ENCODE data around the gene SDHC.
A peak's percentile ranks its signal among the peaks of the same experiment; 100 is the strongest.
"Not testable (repeated sequence)": the region's sequence is repeated elsewhere in the genome, so short reads cannot be mapped to it uniquely, and the experiment has no call there.

Gene SDHC

DNA sequence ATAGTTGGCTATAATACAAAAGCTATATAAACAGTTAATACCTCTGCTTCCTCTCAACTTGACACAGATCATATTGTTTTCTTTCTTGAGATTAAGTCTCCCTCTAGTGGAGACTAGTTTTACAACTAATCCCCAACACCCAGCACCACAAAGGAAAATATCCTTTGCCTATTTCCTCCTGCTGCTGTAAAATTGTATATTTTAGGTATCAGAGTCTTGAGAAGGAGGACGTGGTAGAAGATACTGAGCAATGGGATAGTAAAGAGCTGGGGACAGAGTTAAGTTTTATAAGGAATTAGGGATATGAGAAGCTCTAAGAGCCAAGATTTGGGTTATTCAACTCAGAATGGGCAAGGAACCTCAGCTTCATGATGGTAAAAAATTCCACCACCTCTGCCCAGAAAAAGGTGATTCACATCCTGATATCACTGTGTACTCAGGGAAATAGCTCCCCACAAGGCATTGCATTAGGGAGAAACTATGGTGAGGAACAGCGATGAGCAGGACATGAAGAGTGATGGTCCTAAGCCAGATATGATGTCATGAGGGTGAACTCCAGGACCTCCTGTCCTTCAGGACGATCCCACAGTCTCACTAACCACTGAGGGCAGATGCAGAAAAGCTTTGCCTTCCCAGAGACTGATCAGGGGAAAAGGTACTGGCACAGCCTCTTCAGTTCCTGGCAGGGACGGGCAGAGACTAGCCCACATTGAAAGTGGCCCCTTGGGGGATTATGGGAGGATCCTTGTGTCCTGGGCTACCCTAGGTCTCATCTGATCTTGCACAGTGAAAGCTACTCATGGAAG is 68.2 kb downstream of the SDHC start:
- DNase-seq (no peak), ATAC-seq (peak; percentile 75)

DNA sequence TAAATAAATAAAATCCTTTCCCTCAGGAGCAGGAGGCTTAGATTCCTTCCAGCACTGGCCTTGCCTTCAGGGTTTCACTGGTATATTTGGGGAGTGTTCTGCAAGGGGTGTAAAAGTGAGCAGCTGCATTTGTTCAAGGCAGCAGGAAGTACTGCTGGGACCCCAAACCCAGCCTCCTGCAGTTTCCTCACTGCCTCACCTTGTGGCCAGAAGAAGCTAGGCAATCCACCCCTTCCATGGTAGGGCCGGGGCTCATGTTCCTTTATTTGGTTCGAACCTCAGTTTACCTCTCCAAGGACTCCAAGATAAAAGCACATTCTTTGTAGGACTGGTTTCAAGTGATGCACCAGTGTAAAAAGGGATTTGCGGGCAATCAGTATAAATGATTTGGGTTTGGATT is 74.5 kb downstream of the SDHC start:
- ATAC-seq (no peak), DNase-seq (no peak)

DNA sequence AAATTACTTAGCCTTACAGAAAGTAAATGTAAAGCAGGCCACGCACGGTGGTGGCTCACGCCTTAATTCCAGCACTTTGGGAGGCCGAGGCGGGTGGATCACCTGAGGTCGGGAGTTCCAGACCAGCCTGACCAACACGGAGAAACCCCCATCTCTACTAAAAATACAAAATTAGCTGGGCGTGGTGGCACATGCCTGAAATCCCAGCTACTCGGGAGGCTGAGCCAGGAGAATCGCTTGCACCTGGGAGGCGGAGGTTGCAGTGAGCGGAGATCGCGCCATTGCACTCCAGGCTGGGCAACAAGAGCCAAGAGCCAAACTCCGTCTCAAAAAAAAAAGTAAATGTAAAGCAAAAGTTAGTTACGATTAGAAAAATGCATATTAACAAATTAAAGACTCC is 75.0 kb downstream of the SDHC start:
- not testable (repeated sequence) for DNase-seq, ATAC-seq

DNA sequence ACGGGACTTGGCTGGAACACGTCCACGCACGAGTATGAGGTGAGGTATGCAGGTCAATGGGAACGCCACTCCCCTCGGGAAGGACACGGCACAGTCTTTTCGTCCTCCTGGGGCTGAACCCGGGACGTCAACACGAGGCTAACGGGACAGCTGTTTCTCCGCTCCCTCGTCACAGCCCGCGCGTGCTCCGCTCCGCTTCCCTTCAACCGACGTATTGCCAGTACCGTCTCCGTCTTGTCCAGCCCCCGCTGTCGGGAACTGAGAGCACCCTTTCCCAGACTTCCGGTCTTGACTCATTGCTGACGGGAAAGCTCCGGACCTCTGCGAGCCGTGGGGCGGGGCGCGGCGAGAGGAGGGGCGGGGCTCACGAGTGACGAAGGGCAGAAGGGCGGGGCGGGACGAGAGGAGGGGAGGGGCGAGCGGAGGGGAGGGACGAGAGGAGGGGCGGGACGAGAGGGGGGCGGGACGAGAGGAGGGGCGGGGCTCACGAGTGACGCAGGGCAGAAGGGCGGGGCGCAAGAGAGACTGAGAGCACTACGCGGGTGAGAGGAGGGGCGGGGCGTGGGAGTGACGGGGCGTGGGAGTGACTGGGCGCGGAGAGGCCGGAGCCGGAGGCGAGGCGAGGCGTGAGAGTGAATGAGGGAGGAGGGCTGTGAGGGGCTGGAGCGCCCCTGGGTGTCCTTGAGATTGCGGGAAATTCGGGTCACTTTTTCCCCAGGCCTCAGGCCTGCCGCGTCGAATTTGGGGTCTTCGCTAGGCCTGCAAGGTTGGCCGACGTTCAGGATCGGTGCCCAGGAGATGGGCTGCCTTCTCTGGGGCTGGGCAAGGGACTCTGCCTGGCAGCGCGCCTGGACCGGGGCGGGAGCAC is 75.7 kb downstream of the SDHC start:
- ATAC-seq (peak; percentile 83), DNase-seq (peak; percentile 94)

DNA sequence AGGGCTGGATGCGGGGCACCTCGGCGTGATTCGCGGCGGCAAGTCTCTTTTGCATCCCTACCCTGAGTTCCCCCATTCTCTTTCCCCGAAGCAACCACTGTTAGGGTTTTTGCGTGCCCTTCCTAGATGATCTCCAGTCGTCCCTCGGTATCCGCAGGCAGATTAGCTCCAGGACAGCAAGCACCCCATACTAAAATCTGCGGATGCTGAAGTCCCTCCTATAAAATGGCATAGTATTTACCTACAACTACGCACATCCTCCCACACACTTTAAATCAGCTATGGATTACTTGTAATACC is 76.3 kb downstream of the SDHC start:
- ATAC-seq (peak; percentile 5), DNase-seq (no peak)

DNA sequence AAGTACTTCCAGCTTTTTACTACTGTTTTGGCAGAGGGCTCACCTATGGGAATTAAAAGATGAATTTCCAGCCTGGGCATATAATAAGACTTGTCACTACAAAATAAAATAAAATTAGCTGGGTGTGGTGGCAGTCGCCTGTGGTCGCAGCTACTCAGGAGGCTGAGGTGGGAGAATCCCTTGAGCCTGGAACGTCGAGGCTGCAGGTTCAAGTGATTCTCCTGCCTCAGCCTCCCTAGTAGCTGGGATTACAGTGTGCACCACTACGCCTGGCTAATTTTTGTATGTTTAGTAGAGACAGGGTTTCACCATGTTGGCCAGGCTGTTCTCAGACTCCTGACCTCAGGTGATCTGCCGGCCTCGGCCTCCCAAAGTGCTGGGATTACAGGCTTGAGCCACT is 77.0 kb downstream of the SDHC start:
- not testable (repeated sequence) for DNase-seq, ATAC-seq

DNA sequence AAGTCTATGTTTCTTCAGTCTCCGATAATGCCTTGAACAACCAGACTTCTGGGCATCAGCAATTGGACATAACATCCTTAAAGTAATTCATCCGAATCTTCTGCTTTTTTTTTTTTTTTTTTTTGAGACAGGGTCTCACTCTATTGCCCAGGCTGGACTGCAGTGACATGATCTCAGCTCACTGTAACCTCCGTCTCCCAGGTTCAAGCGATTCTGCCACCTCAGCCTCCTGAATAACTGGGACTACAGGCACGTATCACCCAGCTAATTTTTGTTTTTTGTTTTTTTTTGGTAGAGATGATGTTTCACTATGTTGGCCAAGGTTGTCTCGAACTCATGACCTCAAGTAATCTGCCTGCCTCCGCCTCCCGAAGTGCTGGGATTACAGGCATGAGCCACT is 77.4 kb downstream of the SDHC start:
- ATAC-seq, result no peak

DNA sequence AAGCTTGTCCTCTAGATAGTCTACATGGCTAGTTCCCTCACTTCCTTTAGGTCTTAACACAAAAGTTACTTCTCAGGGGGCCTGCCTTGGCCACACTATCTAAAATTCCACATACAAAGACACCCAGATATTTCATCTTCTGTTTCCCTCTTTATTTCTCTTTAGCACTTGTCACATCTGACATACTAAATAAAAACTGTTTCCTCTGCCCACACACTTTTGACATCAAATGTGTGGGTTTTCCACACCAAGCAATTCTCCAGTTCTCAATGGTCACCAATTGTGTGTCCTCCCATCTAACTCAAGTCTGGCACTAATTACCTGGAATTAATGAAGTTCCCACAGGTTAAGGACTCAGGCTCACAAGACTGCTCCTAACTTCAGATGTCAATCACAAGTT is 79.0 kb downstream of the SDHC start:
- ATAC-seq, result no peak

More for the DNA sequence above, 77.4 kb downstream of the SDHC start:
- no peak for DNase-seq

DNA sequence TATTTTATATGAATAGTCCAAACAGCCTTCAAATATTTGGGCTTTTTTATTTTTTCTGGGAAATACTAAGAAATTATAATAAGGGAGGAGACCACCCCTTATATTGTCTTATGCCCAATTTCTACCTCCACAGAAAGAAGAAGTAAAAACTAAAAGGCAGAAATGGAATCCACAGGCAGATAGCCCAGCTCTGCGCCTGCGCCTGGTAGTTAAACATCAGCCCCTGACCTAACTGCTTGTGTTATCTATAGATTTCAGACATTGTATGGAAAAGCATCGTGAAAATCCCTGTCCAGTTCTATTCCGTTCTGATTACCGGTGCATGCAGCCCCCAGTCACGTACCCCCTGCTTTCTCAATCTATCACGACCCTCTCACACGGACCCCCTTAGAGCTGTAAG is 82.9 kb downstream of the SDHC start:
- not testable (repeated sequence) for ATAC-seq, DNase-seq

More for the DNA sequence above, 79.0 kb downstream of the SDHC start:
- no peak for DNase-seq

DNA sequence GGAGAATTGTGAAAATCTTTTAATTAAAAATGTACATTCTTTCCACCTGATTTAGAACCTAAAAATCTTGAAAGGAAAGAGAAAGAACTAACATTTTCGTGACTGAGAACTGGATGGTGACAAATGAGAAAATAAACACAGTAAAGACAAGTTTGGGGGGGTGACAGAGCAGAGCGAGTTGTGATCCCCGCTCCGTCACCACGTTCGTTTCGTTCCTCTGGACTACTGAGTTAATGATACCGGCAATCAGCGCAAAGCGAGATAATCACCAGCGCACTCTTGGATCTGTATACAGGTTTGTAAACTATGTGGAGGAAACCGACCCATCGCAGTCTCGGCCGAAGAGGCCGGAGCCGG is 84.7 kb downstream of the SDHC start:
- no peak for DNase-seq
- peak; percentile 3 for ATAC-seq

DNA sequence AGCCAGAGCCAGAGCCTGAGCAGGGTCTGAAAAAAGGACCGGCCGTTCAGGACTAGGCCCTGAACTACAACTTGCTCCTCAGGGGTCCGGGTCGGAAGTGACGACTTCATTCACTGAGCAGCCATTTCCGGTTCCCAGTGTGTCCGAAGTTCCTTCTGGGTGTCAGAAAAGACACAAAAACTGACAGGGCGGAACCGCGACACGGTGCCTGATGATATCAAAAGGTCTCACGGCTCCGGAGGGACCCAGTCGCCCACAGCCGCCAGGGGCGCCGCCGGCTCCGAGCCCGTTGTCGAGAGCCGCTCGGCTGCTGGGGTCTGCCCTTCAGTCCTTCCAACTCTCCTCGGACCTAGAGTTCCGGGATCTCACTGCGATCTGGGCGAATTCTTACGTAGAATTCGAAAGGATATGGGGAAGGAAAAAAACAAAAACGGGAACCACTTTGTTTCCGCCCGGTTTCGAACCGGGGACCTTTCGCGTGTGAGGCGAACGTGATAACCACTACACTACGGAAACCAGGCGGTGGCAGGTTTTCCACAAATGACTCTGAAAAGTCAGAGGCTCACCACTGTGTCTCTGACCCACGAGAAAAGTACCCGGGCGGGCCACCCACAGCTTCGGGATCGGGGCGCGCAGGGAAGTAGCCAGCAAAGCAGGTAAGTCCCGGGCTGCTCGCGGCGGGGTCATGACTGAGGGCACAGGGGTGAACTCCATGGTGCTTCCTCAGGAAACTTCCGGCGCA is 85.2 kb downstream of the SDHC start:
- ATAC-seq (peak; percentile 83), DNase-seq (peak; percentile 87)

DNA sequence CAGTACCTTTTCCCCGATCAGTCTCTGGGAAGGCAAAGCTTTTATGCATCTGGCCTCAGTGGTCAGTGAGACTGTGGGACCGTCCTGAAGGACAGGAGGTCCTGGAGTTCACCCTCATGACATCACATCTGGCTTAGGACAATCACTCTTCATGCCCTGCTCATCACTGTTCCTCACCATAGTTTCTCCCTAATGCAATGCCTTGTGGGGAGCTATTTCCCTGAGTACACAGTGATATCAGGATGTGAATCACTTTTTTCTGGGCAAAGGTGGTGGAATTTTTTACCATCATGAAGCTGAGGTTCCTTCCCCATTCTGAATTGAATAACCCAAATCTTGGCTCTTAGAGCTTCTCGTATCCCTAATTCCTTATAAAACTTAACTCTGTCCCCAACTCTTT is 88.3 kb downstream of the SDHC start:
- DNase-seq (no peak), ATAC-seq (no peak)

DNA sequence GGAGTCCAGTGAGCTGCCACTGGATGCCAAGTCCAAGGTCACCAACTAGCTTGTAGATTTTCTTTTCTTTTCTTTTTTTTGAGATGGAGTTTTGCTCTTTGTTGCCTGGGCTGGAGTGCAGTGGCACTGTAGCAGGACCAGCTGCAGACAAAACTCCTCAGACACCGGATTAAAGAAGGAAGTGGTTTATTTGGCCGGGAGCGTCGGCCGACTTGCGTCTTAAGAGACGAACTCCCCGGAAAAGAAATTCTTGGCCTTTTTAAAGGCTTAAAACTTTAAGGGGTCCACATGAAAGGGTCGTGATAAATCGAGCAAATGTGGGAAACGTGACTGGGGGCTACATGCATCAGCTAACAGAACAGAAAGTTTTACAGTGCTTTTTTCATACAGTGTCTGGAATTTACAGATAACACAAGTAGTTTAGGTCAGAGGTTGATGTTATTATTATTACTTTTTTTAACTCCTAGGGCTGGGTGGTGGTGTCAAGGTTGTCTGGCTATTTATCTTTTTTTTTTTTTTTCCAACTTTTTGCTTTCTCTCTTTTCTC is 89.9 kb downstream of the SDHC start:
- ATAC-seq, result no peak
- DNase-seq, result no peak

DNA sequence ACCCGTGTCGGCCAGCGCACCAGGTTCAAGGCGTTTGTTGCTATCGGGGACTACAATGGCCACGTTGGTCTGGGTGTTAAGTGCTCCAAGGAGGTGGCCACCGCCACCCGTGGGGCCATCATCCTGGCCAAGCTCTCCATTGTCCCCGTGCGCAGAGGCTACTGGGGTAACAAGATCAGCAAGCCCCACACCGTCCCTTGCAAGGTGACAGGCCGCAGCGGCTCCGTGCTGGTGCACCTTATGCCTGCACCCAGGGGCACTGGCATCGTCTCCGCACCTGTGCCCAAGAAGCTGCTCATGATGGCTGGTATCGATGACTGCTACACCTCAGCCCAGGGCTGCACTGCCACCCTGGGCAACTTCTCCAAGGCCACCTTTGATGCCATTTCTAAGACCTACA is 92.4 kb downstream of the SDHC start:
- not testable (repeated sequence) for ATAC-seq

DNA sequence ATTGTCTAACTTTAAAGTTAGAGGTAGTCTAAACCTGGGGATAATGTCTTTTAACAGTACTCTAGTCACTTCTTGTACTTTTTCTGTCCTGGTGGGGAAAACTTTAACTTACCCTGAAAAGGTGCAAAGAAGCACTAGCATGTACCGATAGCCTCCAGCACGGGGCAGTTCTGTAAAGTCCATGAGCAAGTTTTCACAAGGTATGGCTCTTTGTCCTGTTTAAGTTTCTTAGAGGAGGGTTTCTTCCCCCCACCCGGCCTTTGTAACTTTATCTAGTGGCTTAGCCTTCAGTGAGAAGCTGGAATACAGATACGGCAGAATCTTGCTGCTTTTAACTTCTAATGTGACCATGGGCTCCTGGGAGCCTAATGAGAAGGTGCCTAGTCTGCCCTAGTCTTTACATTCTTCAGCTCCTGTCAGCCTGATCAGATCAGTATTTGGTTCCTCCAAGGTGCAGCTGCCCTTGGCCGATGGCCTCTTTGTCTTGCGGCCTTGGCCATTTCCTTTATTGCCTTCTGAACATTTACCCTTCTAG is 93.3 kb downstream of the SDHC start:
- no peak for DNase-seq
- ATAC-seq, result no peak

More for the DNA sequence above, 92.4 kb downstream of the SDHC start:
- DNase-seq, result not testable (repeated sequence)

DNA sequence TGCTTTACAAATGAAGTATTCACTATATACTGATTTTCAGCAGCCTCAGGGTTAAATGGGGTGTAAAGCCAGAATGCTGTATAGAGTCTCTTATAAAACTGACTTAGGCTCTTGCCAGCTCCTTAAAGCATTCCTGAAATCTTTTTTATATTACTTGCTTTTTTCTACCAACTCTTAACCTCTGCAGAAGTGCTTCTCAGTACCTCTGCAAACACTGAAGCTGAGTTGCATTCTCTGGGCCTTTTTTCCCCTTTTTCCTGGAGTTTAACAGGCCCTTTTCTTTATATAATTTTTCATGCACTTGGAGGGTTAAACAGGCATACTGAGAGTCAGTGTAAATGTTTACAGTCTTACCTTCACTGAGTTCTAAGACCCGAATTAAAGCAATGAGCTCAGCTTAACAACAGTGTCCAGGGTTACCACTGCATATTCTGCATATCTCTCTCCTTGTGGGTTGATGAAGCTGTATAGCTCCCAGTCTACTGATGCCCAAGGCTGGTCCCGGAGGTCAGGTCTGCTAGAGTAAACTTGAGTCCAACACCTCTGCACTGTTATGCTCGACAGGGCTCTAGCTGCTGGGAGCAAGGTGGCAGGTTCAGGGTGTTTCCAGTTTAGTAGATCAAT is 94.4 kb downstream of the SDHC start:
- no peak for DNase-seq
- ATAC-seq, result no peak

DNA sequence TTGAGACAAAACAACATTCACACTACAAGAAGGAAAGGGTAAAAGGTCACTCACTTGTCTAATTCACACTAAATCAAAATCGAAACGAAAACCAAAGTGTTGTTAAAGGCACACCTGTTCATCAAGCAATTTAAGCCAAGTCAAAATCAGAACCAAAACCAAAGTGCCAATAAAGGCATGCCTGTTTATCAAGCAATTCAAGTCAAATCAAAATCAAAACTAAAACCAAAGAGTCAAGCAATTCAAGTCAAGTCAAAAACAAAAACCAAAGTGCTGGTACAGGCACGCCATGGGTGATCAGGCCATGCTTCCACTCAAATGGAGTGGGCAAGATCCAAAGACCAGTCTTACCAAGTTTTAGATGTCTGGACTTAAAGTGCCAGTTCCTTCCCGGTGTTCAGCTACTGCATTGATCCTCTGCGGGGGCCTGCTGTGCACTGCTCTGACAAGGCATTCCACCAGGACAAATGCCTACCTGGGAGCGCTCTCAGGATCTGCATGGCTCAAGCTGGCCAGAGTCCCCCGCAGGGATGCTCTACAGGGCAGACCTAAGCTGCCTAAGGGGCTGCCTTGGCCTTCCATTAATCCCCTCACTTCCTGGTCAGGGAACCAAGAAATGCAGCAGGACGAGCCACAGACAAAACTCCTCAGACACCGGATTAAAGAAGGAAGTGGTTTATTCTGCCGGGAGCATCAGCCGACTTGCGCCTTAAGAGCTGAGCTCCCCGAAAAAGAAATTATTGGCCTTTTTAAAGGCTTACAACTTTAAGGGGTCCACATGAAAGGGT is 95.9 kb downstream of the SDHC start:
- not testable (repeated sequence) for DNase-seq, ATAC-seq

DNA sequence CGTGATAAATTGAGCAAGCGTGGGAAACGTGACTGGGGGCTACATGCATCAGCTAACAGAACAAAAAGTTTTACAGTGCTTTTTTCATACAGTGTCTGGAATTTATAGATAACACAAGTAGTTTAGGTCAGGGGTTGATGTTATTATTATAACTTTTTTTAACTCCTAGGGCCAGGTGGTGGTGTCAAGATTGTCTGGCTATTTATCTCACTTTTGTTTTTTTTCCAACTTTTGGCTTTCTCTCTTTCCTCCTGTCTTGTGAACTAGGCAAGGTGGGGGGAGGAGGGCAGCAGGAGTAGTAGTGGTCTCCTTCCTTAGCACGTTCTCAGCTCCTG is 96.4 kb downstream of the SDHC start:
- ATAC-seq, DNase-seq: not testable (repeated sequence)

All from stimulated activated naive CD8-positive, alpha-beta T cell treated with anti-CD3 and anti-CD28 coated beads, Interleukin-15, Interleukin-2, amounts not matched to agents 100 U/mL and 50 U/mL, for 24 hours (primary cell).